Trophoblast cell (in vitro differentiated cells and primary cell): ENCODE results near the gene PEX10.

Experiments used
- DNase-seq, 2 donors: peaks; one replicate each; pipeline ENCODE4 v3.0.0-alpha.2; 2016
- H2AFZ ChIP-seq: 2 replicates; pipeline ENCODE4 v1.6.1; 2013; ENCODE audit warnings: low read length, moderate library complexity, mild to moderate bottlenecking; ENCODE audit not compliant: insufficient read depth, poor library complexity
- H2AK5ac ChIP-seq: 2 replicates; pipeline ENCODE4 v1.6.1; 2013; ENCODE audit warnings: mild to moderate bottlenecking, low read length
- H2BK120ac ChIP-seq: 2 replicates; pipeline ENCODE4 v1.6.1; 2013; ENCODE audit warnings: low read length, mild to moderate bottlenecking, moderate library complexity; ENCODE audit not compliant: insufficient read depth, poor library complexity
- H2BK12ac ChIP-seq: 2 replicates; pipeline ENCODE4 v1.6.1; 2013; ENCODE audit warnings: mild to moderate bottlenecking, low read length, moderate library complexity
- H2BK5ac ChIP-seq: 2 replicates; pipeline ENCODE4 v1.6.1; 2013; ENCODE audit warnings: low read length, low read depth, moderate library complexity, mild to moderate bottlenecking; ENCODE audit not compliant: poor library complexity
- H3K14ac ChIP-seq: 2 replicates; pipeline ENCODE4 v1.6.1; 2013; ENCODE audit warnings: mild to moderate bottlenecking, low read length
- H3K18ac ChIP-seq: 2 replicates; pipeline ENCODE4 v1.6.1; 2013; ENCODE audit warnings: mild to moderate bottlenecking, low read length
- H3K23ac ChIP-seq: 2 replicates; pipeline ENCODE4 v1.6.1; 2013; ENCODE audit warnings: low read length
- H3K27ac ChIP-seq: 2 replicates; pipeline ENCODE4 v1.5.1; 2013; ENCODE audit warnings: low read depth, mild to moderate bottlenecking, inconsistent platforms, low read length, moderate library complexity
- H3K27me3 ChIP-seq: 2 replicates; pipeline ENCODE4 v1.6.1; 2013; ENCODE audit warnings: inconsistent platforms, mild to moderate bottlenecking, low read length, moderate library complexity; ENCODE audit not compliant: insufficient read depth
- H3K36me3 ChIP-seq, 2 experiments: 1 replicate in 1 of 2; 2 replicates in 1 of 2; pipeline ENCODE4 v1.6.1; 2013; ENCODE audit warnings: low read length in 2 of 2, mild to moderate bottlenecking in 2 of 2, moderate library complexity in 1 of 2; ENCODE audit not compliant: insufficient read depth in 2 of 2, control insufficient read depth in 1 of 2
- H3K4ac ChIP-seq: 2 replicates; pipeline ENCODE4 v1.6.1; 2013; ENCODE audit warnings: low read depth, mild to moderate bottlenecking, low read length, moderate library complexity
- H3K4me1 ChIP-seq, 2 experiments: 1 replicate in 1 of 2; 2 replicates in 1 of 2; pipeline ENCODE4 v1.6.1; 2013; ENCODE audit warnings: low read length in 2 of 2, mild to moderate bottlenecking in 2 of 2, moderate library complexity in 1 of 2; ENCODE audit not compliant: insufficient read depth in 2 of 2, control insufficient read depth in 1 of 2
- H3K4me2 ChIP-seq: 2 replicates; pipeline ENCODE4 v1.6.1; 2013; ENCODE audit warnings: inconsistent platforms, mild to moderate bottlenecking, low read length, moderate library complexity
- H3K4me3 ChIP-seq: 2 replicates; pipeline ENCODE4 v1.5.1; 2013; ENCODE audit warnings: mild to moderate bottlenecking, low read depth, low read length, inconsistent platforms
- H3K79me1 ChIP-seq: one replicate; pipeline ENCODE4 v1.6.1; 2013; ENCODE audit warnings: low read length
- H3K79me2 ChIP-seq: 2 replicates; pipeline ENCODE4 v1.6.1; 2013; ENCODE audit warnings: low read length, mild to moderate bottlenecking; ENCODE audit not compliant: control insufficient read depth, insufficient read depth, poor library complexity
- H3K9ac ChIP-seq: 2 replicates; pipeline ENCODE4 v1.6.1; 2013; ENCODE audit warnings: mild to moderate bottlenecking, low read length
- H3K9me3 ChIP-seq: 2 replicates; pipeline ENCODE4 v1.6.1; 2013; ENCODE audit warnings: low read depth, mild to moderate bottlenecking, control low read depth, inconsistent platforms, low read length; ENCODE audit not compliant: insufficient read depth
- H4K12ac ChIP-seq: 2 replicates; pipeline ENCODE4 v1.6.1; 2013; ENCODE audit warnings: low read depth, mild to moderate bottlenecking, low read length, moderate library complexity
- H4K8ac ChIP-seq: 2 replicates; pipeline ENCODE4 v1.6.1; 2013; ENCODE audit warnings: low read depth, mild to moderate bottlenecking, low read length, moderate library complexity
- H4K91ac ChIP-seq: one replicate; pipeline ENCODE4 v1.6.1; 2013; ENCODE audit warnings: low read depth, mild to moderate bottlenecking, low read length, moderate library complexity
- WGBS: extraction: QIAGEN DNeasy Blood & Tissue Kit; methylation state at CpG from one replicate; pipeline ENCODE4 v1.1.7; 2013; ENCODE audit warnings: missing lambda C conversion rate; ENCODE audit not compliant: insufficient read length, insufficient coverage; ENCODE audit errors: extremely low coverage; 5-methylcytosine and 5-hydroxymethylcytosine counted together

The PEX10 gene

GRCh38 chr1:2433196-2433595 is 20.8 kb upstream of the PEX10 start:
- no peak overlapping the region for H3K4me2 ChIP-seq
- no peak overlapping the region for H4K12ac ChIP-seq
- no peaks in the 10 kb centered on the region for H3K36me3 ChIP-seq
- H3K4me1 ChIP-seq = no peaks in the 10 kb centered on the region
- no peak overlapping the region for H3K14ac ChIP-seq
- no peaks in the 10 kb centered on the region for H3K79me2 ChIP-seq
- H3K4me3 ChIP-seq = no peak overlapping the region
- no peak overlapping the region for H2BK5ac ChIP-seq
- no CpG with 5 or more reads among the region's 13 CpGs for WGBS
- no peak overlapping the region for H4K8ac ChIP-seq
- H2BK12ac ChIP-seq = no peak overlapping the region
- no peak overlapping the region for H3K4ac ChIP-seq
- no peak for DNase-seq
- no peaks in the 10 kb centered on the region for H3K79me1 ChIP-seq
- no peak overlapping the region for H2AK5ac ChIP-seq
- H3K27me3 ChIP-seq = no peaks in the 10 kb centered on the region
- no peak overlapping the region for H2BK120ac ChIP-seq
- no peak overlapping the region for H3K27ac ChIP-seq
- no peak overlapping the region for H3K9ac ChIP-seq
- no peak overlapping the region for H2AFZ ChIP-seq
- H3K18ac ChIP-seq = no peak overlapping the region
- no peak overlapping the region for H3K23ac ChIP-seq
- H4K91ac ChIP-seq = no peak overlapping the region
- peaks cover 20% of the 10 kb centered on the region for H3K9me3 ChIP-seq

- no CpG with 5 or more reads among the region's 16 CpGs for WGBS
- no peak overlapping the region for H3K4ac ChIP-seq
- no peak overlapping the region for H2BK5ac ChIP-seq
- H3K27me3 ChIP-seq = no peaks in the 10 kb centered on the region
- no peak overlapping the region for H2AFZ ChIP-seq
- H2BK12ac ChIP-seq = no peak overlapping the region
- H3K79me2 ChIP-seq = no peaks in the 10 kb centered on the region
- DNase-seq = no peak
- no peaks in the 10 kb centered on the region for H3K79me1 ChIP-seq
- H3K9me3 ChIP-seq = peaks cover 20% of the 10 kb centered on the region
- H2BK120ac ChIP-seq = no peak overlapping the region
- no peak overlapping the region for H2AK5ac ChIP-seq
- H3K4me2 ChIP-seq = no peak overlapping the region
- H3K23ac ChIP-seq = no peak overlapping the region
- no peaks in the 10 kb centered on the region for H3K4me1 ChIP-seq
- no peak overlapping the region for H3K27ac ChIP-seq
- no peak overlapping the region for H3K14ac ChIP-seq
- no peak overlapping the region for H4K12ac ChIP-seq
- no peaks in the 10 kb centered on the region for H3K36me3 ChIP-seq
- no peak overlapping the region for H3K18ac ChIP-seq
- H3K9ac ChIP-seq = no peak overlapping the region
- H4K8ac ChIP-seq = no peak overlapping the region
- H3K4me3 ChIP-seq = no peak overlapping the region
- no peak overlapping the region for H4K91ac ChIP-seq
Measured at GRCh38 chr1:2432441-2432844, 20.1 kb upstream of the PEX10 start.

DNA sequence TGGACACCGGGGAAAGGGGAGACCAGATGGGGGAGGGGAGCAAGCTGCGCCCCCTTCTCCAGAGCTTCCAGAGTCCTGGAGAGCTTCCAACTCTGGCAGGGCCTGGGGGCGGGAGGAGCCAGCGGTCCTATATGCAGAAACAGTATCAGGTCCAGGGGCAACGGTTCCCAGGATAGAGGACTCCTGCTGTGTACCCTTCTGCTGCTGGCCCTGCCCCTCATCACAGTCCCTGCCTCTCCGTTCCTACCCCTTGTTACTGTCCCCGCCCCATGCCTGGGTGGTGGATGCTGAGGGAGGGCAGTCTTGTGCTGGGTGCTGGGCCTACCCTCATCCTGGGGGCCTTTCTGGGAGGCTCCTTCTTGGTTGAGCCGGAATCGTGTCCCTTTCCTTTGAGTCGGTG is 19.2 kb upstream of the PEX10 start:
- no peak overlapping the region for H3K9ac ChIP-seq
- no peak overlapping the region for H2AFZ ChIP-seq
- no peak overlapping the region for H4K12ac ChIP-seq
- DNase-seq = no peak
- no peak overlapping the region for H4K91ac ChIP-seq
- no peak overlapping the region for H2AK5ac ChIP-seq
- no CpG with 5 or more reads among the region's 10 CpGs for WGBS
- H3K27me3 ChIP-seq = no peaks in the 10 kb centered on the region
- no peak overlapping the region for H3K27ac ChIP-seq
- no peak overlapping the region for H2BK120ac ChIP-seq
- H3K4ac ChIP-seq = no peak overlapping the region
- H3K14ac ChIP-seq = no peak overlapping the region
- H3K18ac ChIP-seq = no peak overlapping the region
- no peak overlapping the region for H3K4me2 ChIP-seq
- H3K36me3 ChIP-seq = no peaks in the 10 kb centered on the region
- no peak overlapping the region for H2BK5ac ChIP-seq
- H3K23ac ChIP-seq = no peak overlapping the region
- H3K79me2 ChIP-seq = no peaks in the 10 kb centered on the region
- H3K4me1 ChIP-seq = no peaks in the 10 kb centered on the region
- no peak overlapping the region for H3K4me3 ChIP-seq
- H3K9me3 ChIP-seq = peaks cover 20% of the 10 kb centered on the region
- H4K8ac ChIP-seq = no peak overlapping the region
- no peak overlapping the region for H2BK12ac ChIP-seq
- no peaks in the 10 kb centered on the region for H3K79me1 ChIP-seq

DNA sequence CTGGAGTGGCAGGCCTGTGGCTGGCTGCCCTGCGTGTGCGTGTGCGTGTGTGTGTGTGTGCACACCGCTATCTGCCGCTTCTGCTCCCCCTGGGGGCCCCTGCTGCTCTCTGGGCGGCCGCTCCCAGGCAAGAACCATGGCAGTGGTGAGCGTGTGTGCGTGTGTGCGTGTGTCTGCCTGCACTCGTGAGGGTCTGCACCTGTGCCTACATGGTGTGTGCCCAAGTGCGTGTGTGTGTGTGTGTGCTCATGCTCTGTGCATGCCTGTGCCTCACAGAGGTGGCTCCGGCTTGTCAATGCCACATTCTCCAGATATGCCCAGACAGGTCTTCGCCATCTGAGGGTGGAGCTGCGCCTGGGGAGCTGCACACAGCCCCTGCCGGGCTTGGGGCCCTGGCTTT is 18.7 kb upstream of the PEX10 start:
- H2AK5ac ChIP-seq = no peak overlapping the region
- no peak overlapping the region for H3K23ac ChIP-seq
- no peaks in the 10 kb centered on the region for H3K79me1 ChIP-seq
- no peak overlapping the region for H3K18ac ChIP-seq
- no peak overlapping the region for H4K8ac ChIP-seq
- no peaks in the 10 kb centered on the region for H3K36me3 ChIP-seq
- no peak overlapping the region for H3K9ac ChIP-seq
- peaks cover 20% of the 10 kb centered on the region for H3K9me3 ChIP-seq
- H3K79me2 ChIP-seq = no peaks in the 10 kb centered on the region
- no peak overlapping the region for H2BK120ac ChIP-seq
- H3K27me3 ChIP-seq = no peaks in the 10 kb centered on the region
- no peak overlapping the region for H4K12ac ChIP-seq
- no peak overlapping the region for H3K14ac ChIP-seq
- DNase-seq = no peak
- no peak overlapping the region for H3K4ac ChIP-seq
- H2BK5ac ChIP-seq = no peak overlapping the region
- no peaks in the 10 kb centered on the region for H3K4me1 ChIP-seq
- WGBS = no CpG with 5 or more reads among the region's 16 CpGs
- H2BK12ac ChIP-seq = no peak overlapping the region
- no peak overlapping the region for H3K4me2 ChIP-seq
- H4K91ac ChIP-seq = no peak overlapping the region
- no peak overlapping the region for H2AFZ ChIP-seq
- H3K4me3 ChIP-seq = no peak overlapping the region
- H3K27ac ChIP-seq = no peak overlapping the region
